ENCODE measurements around the gene EPPIN. TPM values are rescaled to one million over a fixed set of nuclear protein-coding genes. Genes with fewer than 3 reads are reported as not detected.
A peak's percentile ranks its signal among the peaks of the same experiment; 100 is the strongest.
"Not testable (repeated sequence)": the region's sequence is repeated elsewhere in the genome, so short reads cannot be mapped to it uniquely, and the experiment has no call there.

Gene EPPIN
- polyA plus RNA-seq (ENCODE audit: insufficient read length in 10 of 10): under 1 TPM in 2 of 10 donors, not detected in 8; 0.11 to 0.16 TPM
- long read RNA-seq, donor 1: 0 reads
- long read RNA-seq, donor 2: 0 reads
- long read RNA-seq, donor 3: 0 reads
- long read RNA-seq, donor 4: 0 reads
- long read RNA-seq, donor 5: 0 reads
- long read RNA-seq, donor 6: 0 reads
- long read RNA-seq, donor 7: 0 reads
- long read RNA-seq, donor 8: 0 reads
- long read RNA-seq, donor 9: 0 reads

DNA sequence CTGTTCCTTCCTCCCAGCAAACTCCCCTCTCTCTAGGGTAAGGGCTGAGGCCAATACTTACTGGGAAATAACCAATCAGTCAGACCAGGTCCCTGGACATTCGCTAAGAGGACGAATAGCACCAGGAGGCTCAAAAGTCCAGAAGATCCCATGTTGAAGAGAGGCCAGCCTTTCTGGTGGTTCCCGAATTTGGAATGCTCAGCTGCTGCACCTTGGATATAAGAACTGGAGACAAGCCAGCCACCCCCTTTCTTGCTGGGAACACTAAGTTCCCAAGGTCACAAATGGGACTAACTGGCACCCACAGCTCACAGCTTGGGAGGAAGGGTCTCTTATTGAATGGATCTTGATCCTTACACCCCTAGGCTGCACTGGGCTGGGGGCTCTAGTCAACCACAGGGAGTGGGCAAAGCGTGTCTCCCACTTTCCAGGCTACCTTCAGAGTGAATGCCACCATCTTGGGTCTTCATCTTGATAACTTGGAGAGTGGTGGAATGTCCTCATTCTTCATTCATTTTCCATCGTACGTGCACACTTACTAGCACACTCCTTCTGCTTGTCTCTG, at the start of gene EPPIN:
TSS of gene EPPIN (minus strand) at position 196 of the 565 bp plus-strand sequence. CDS start at position 152, 44 bp downstream.
- no peak for DNase-seq

DNA sequence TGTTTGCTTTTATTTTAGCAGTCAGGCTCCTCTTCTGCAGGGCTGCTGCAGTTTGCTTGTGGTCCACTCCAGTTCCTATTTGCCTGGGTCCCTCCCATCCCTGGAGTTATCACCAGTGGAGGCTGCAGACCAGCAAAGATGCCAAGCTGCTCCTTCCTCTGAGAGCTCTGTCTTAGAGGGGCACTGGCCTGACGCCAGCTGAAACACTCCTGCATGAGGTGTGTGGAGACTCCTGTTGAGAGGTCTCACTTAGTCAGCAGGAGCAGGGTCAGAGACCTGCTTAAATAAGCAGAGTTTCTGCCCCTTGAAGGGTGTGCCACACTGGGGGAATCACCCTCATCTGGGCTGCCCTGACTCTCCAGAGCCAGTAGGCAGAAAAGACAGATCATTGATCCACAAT, 48.0 kb upstream of the EPPIN start:
- no peak for DNase-seq

DNA sequence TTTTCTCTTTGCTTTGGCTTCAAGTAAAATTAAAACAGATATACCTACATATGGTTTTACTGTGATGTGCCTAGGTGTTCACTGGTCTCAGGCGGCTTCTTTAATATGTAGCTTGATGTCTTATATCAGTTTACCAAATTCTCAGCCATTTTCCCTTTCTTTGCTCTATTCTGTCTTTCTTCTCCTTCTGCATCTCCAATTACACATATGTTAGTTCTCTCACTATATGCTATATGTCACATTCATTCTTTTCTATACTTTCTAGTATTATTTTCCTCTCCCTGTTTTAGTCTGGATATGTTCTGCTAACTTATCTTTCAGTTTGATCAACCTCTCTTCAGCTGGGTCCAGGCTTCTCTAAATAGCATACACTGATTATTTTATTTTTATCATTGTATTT, 46.3 kb upstream of the EPPIN start:
- no peak for DNase-seq

DNA sequence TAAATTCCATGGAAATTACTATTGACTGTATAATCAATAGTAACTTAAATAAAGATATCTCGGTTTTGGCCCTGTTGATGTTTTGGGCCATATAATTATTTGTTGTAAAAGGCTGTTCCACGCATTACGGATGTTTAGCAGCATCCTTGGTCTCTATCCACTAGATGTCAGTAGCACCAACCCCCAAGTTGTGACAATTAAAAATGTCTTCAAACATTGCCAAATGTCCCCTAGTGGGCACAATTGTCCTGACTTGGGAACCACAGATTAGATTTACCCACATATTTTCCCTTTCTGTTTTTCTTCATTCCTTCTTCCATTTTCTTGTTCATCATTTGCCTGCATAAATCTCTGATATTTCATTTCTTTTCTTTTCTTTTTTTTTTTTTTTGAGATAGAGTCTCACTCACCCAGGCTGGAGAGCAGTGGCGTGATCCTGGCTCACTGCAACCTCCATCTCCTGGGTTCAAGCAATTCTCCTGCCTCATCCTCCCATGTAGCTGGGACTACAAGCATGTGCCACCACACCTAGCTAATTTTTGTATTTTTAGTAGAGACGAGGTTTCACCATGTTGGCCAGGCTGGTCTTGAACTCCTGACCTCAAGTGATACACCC, 45.5 kb upstream of the EPPIN start:
- DNase-seq: peak in 2 of 3 donors; percentile 1 to 13

DNA sequence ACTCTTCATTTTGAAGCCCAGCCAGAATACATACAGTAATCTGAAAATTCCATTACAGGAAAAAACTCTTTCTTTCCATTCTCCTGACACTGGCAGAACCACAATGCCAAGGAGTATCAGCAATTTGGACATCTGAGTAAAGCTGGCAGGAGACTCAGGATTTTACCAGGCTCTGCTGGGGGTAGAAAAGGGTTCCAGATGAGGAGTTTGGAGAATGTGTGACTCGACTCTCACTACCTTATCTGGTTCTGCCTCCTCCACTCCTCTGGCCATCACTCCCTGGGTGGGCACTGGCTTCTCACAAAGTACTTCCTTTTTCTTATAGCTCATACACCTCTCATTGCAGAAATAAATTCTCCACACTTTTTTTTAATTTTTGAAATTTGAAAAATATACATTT, 42.5 kb upstream of the EPPIN start:
- no peak for DNase-seq

DNA sequence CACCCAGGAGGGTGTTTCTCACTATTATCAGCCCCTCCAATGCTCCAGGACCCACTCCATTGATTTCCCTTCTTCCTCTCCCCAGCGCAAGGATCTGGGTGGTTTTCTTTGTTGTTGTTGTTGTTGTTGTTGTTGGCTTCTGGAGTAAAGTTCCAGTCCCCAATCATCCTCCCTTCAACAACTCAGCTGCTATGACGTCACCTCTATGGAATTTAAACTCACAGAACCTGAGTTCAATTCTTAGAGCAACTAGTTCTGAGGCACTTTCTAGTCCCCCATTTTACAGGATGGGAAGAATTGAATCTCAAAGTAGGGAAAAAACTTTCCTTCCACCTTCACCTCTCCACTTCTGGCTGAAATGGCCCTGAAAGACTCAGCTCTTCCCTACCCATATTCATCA, 41.6 kb upstream of the EPPIN start:
- no peak for DNase-seq

DNA sequence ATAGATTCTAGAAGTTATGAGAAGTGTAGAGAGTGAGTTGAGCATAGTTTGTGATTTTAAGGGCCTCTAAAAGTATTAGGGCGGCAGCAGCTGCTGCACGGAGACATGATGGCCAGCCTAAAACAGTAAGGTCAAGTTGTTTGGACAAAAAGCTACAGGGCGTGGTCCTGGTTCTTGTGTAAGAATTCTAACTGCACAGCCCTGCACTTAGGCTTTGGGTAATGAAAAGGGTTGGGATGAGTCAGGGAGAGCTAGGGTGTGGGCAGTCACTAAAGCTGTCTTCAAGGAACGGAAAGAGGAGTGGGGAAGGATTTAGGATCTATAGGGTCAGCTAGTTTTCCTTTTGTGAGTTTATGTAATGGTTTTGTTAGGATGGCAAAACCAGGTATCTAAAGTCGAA, 38.8 kb upstream of the EPPIN start:
- not testable (repeated sequence) for DNase-seq

DNA sequence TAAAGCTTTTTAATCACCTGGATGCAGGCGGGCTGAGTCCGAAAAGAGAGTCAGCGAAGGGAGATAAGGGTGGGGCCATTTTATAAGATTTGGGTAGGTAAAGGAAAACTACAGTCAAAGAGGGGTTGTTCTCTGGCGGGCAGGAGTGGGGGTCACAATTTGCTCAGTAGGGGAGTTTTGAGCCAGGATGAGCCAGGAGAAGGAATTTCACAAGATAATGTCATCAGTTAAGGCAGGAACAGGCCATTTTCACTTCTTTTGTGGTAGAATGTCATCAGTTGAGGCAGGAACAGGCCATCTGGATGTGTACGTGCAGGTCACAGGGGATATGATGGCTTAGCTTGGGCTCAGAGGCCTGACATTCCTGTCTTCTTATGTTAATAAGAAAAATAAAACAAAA, 37.1 kb upstream of the EPPIN start:
- not testable (repeated sequence) for DNase-seq

DNA sequence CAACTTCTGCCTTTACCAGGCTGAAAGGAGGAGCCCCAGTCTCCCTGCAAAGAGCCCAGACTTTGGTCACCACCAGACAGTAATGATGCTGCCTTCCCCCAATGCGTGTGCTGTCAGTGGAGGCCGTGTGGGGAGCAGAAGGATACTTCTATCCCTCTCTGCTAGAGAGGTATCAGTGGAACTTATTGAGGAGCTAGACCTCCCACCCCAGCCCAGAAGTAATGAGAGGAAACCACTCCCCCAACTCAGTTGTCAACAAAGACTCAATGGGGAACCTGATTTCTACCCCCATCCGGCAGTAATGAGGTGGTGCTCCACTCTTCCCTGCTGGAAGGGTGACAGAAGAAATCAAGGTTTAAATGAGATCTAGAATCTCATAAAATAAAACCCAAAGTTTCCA, 36.3 kb upstream of the EPPIN start:
- no peak for DNase-seq

DNA sequence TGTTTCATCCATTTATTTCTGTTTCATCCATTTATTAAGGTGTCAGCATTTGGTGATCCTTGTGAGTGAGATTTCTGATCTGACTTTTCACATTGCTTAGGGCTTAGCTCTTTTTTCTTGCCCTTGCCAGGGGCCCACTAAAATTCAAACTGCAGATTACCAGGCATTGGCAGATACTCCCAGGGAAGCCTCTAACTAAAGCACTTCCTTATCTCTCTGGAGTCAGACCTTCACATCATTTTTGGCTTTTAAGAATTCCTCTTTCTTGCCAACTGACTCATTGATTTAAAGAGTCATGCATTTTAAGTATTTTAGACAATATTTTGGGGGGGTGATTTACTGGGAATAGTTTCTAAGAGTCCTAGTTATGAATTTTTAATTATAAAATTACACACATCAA, 34.5 kb upstream of the EPPIN start:
- no peak for DNase-seq

DNA sequence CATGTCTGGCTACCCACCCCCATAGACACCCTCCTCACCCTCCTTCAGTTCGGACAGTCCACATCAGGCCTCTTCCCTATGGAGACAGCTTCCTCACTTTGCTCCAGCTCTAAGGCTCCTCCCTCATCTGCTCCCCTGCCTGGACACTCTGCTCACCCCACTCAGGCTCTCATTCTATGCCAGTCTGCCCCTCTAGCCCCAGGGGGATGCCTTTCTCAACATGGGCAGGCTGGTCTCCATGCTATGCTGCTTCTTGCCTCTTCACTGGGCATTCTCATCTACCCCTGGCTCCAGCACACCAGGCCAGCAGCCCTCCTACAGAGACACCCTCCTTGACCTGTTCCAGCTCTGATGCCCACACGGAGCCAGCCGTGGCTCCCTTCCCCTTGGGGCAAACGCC, 32.0 kb upstream of the EPPIN start, which contains the start of gene WFDC8:
TSS of gene WFDC8 (minus strand) at position 101 of the 400 bp plus-strand sequence. CDS start at position 64, 37 bp downstream.
- DNase-seq: no peak

DNA sequence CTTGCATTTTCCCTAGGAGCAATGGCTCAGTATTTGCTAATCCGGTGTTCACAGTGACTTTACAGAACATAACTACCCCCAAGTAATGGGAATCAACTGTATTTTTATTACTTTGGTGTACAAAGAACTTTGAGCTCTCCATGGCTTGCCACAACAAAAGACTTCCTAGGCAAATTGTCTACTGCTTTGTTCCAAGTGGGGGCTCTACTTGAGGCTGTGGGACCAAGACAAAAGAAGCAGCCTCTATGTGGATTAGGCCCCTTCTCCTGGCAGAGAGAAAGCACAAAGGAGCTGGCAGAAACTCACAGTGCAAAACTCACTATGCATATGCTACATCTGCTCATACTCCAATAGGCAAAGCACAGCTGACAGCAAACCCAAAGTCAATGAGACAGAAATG, 31.0 kb upstream of the EPPIN start:
- no peak for DNase-seq

DNA sequence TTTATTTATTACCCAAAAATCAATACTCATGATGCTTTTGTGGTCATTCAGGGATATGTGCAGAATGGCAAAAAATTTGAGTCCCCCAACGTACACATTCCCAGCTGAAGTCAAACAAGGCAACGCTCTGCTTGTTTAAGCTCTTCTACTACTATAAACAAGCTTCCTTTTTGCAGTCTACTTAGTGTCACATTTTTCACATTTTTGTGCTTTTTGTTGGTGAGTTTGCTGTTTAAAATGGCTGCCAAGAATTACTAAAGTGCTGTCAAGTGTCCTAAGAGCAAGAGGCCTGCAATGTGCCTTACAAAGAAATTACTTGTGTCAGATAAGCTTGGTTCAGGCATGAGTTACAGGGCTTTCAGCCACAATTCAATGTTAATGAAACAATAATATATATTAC, 29.8 kb upstream of the EPPIN start:
- DNase-seq: no peak

DNA sequence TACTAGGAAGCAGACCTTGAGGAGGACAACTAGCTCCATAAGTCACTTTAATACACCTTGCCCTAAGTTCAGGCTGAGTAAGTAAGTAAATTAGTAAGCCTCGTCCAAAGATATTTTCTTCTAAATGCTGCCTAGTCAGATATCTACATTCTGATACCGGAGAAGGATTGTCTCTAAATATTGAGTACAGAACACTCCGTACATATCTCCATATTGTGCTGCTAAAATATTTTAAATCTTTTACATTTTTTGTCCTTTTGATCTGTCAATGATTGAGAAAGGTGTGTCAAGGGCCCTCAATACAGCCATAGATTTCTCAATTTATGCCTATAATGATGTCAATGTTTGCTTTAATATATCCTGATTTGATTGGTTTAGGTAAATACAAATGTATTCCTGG, 28.7 kb upstream of the EPPIN start:
- no peak for DNase-seq

DNA sequence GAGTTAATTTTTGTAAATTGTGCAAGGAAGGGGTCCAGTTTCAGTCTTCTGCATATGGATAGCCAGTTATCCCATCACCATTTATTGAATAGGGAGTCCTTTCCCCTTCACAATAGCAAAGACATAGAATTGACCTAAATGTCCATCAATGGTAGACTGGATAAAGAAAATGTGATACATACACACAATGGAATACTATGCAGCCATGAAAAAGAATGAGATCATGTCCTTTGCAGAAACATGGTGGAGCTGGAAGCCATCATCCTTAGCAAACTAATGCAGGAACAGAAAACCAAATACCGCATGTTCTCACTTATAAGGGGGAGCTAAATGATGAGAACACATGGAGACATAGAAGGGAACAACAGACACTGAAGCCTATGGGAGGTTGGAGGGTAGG, 22.4 kb upstream of the EPPIN start:
- DNase-seq: not testable (repeated sequence)

DNA sequence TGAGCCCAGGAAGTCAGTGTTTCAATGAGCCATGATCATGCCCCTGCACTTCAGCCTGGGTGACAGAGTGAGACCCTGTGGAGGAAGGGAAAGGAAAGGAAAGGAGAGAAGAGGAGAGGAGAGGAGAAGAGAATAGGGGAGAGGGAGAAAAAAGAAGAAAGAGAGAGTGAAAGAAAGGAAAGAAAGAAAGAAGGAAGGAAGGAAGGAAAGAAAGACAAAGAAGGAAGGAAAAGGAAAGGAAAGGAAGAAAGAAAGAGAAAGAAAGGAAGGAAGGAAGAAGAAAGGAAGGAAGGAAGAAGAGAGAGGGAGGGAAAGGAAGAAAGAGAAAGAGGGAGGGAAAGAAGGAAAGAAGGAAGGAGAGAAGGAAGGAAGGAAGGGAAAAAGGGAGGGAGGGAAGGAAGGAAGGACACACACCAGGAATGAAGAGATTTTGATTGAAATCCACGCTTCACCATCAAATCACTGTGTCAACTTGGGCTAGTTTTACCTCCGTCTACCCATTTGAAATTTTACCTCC, 17.6 kb upstream of the EPPIN start:
- DNase-seq: no peak

DNA sequence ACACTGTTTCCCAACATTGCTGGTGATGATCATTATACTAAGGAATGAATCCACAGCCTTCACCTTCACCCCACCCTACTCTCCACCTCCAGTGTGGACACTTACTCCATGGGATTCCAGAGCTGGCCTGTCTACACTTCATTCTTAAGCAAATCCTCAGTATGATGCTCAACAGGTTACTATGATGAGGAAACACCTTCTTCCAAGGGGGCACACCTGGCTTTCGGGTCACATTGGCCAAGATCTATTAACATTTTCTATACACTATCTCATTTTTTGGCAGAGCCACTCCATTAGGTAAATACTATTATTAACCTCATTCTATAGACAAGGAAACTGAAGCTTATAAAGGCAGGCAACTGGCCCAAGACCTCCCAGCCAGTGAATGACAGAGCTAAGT, 8.0 kb upstream of the EPPIN start:
- DNase-seq: no peak

DNA sequence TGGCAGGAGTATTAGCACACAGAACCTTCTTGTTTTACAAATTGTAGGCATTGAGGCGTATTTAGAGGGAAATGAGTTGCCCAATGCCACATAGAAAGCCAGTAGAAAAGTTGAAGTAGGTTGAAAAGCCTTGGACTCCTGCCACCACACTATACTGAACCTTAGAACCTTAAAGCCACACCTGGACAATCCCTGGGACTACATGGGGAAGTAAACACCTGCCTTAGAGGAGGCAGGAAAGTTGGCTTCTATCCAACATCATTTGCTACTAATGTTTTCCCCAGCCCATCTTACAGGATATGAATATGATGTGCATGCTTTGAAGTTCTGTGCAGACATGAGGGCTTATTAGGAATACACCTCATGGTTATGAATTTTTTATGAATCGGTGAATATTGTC, 5.3 kb upstream of the EPPIN start:
- DNase-seq: no peak

DNA sequence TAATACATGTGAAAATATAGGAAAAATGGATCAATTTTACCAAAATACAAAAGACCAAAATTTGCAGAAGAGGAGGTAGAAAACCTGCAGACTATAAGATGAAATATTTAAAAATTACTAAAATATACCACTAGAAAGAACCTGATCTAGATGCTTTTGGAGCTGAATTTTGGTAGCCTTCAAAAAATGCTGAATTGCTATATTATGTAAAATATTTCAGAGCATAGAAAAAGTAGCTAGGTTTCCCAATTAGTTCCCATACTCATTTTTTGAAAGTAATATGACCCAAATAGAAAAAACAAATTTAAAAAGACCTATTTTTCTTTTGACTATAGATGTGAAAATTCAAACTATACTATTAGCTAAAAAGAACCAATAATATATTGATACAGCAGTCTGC, 3.6 kb upstream of the EPPIN start:
- no peak for DNase-seq

DNA sequence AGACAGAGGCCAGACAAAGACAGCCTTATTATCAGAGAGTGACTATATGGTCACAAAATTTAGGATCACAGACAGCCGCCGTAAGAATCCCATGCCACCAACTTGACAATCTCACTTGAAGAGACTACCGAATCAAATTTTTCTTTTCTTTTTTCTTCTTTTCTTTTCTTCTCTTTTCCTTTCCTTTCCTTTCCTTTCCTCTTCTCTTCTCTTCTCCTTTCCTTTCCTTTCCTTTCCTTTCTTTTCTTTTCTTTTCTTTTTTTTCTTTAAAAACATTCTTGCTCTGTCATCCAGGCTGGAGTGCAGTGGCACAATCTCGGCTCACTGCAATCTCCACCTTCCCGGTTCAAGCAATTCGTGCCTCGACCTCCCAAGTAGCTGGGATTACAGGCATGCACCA, 1.2 kb upstream of the EPPIN start:
- DNase-seq: no peak

DNA sequence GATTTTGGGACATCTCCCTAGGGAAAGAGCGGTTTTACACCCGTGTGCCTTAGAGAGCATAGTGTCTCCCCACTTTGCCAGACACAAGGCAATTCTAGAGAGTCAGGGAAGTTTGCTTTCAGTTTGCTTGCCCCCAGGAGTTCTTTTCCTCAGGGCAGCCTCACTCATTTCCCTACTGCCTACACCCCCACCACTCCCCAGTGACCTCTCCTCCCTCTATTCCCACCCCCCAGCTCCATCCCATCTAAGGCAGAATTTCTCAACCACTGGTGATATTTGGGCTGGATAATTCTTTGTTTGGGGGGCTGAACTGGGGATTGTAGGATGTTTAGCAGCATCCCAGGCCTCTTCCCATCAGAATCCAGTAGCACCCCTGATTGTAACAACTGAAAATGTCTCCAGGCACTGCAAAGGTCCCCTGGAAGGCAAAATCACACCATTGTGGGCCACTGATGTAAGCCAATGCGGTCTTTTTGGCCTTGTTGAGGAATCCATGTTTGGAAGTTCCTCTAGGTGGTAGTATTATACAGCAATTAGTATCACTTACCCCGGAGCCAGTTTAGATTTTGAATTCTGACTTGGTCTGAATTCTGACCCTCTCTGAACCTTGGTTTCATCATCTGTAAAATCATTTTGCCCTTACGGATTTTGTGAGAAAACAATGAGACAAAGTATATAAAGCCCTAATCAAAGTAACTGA, 1.3 kb downstream of the EPPIN start:
- DNase-seq: peak; percentile 3 to 29 (median 5)

DNA sequence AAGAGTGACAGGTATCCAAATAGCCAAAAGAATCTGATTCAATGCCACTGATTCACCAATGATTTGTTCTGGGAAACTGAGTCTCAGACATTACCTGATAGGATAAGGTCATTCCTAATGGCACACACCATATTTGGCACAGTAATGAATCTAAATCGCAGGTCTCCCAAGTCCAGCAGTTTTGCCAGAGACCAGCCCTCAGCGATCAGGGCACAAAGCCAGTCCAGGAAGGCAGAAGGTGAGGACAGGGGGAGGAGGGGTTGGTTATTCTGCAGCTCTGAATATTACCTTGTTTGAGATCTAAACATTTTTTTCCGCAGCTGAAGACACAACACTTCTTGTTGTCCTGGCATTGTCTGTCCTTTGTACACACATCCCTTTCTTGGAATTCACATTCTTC, 1.9 kb downstream of the EPPIN start:
- DNase-seq: no peak

DNA sequence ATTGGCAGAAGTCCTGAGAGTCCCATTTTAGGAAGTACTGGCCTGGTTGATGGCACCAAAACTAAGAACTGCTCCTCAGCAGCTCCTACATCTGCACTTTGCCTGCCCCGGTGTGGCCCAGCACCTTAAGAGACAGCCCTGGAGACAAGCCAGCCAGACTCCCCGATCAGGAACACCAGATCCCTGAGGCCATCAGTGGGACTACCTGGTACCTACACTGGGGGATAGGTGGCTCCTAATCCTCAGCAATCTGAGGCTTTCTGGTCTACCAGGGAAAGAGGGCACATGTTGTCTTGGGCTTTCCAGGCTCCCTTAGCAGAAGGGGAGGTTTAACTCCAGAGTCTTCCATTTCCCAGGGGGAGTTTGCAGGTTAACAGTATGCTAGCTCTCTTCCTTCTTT, 7.8 kb downstream of the EPPIN start, which contains the start of gene WFDC6:
TSS of gene WFDC6 (minus strand) at position 101 of the 400 bp plus-strand sequence. CDS start at position 26, 75 bp downstream.
- DNase-seq: no peak
